AG04450 (cell line): ENCODE data around the gene DLGAP5. TPM values are rescaled to one million over a fixed set of nuclear protein-coding genes. Genes with fewer than 3 reads are reported as not detected.

Source experiments
- CTCF ChIA-PET: fragments of 300-600, 350-600 bp; formaldehyde crosslinking; extraction: SDS; loops from one replicate; lab custom pipeline; 2022; ENCODE audit warnings: antibody characterized with exemption, inconsistent platforms; lab: Charles Lee
- POLR2A ChIA-PET: fragments of 350-600 bp; formaldehyde crosslinking; extraction: SDS; loops from one replicate; lab custom pipeline; 2021; ENCODE audit warnings: antibody characterized with exemption, inconsistent platforms; lab: Yijun Ruan, JAX
- DNase-seq: peaks from one replicate; pipeline ENCODE4 v3.0.0-alpha.2; 2011; ENCODE audit warnings: low read depth, low spot score
- H3K27ac ChIP-seq: one replicate; pipeline ENCODE4 v1.5.1; 2012; ENCODE audit warnings: low read depth, low read length, control low read depth
- H3K27me3 ChIP-seq: one replicate; pipeline ENCODE4 v1.6.0; 2012; ENCODE audit warnings: low read length; ENCODE audit not compliant: control insufficient read depth, insufficient read depth
- H3K4me3 ChIP-seq: 2 replicates; pipeline ENCODE4 v1.5.1; 2011; ENCODE audit warnings: mild to moderate bottlenecking, low read depth, low read length, control low read depth
- H3K9me3 ChIP-seq: 2 replicates; pipeline ENCODE4 v1.5.1; 2012; ENCODE audit warnings: low read length; ENCODE audit not compliant: control insufficient read depth, insufficient read depth
- CTCF ChIP-seq: IDR thresholded peaks from 2 replicates; pipeline ENCODE4 v1.5.1; 2011; ENCODE audit warnings: low read depth, low read length, control low read depth, inconsistent platforms
- polyA plus RNA-seq: library from polyadenylated mRNA; depleted of rRNA; stranded (reverse); fragments of >200 nt; gene quantifications from 2 replicates; pipeline ENCODE4 v1.2.3, GENCODE V29; 2011

DLGAP5 gene
- polyA plus RNA-seq, 1 experiment, result 16.4 TPM

- no peak for TF ChIP-seq CTCF
These were observed 85.4 kb downstream of the DLGAP5 start for GRCh38 chr14:55105991-55106390.

GRCh38 chr14:55103971-55104954 is 87.1 kb downstream of the DLGAP5 start:
- Histone ChIP-seq H3K9me3 (peaks cover 9% of the 10 kb centered on the region), H3K4me3 (no peak overlapping the region), H3K27ac (peak overlapping the region; percentile 98), H3K27me3 (no peaks in the 10 kb centered on the region)
- no peak for DNase-seq
- TF ChIP-seq CTCF, result no peak
- POLR2A ChIA-PET, result interaction anchor here (1.0 to 1.9 kb wide), 5 partner anchors 9 to 33 kb away, joined by 3 to 15 read pairs (median 4); partner anchors contain the start of gene LGALS3
- CTCF ChIA-PET, result interaction anchor here (0.5 to 1.5 kb wide), 2 partner anchors 14 to 57 kb away, joined by 4 to 7 read pairs; no protein-coding TSS in a partner anchor

More at GRCh38 chr14:55105991-55106390, 85.4 kb downstream of the DLGAP5 start:
- POLR2A ChIA-PET, result no interaction called here
- CTCF ChIA-PET, result no interaction called here
- H3K27ac ChIP-seq, result no peak overlapping the region
- no peaks in the 10 kb centered on the region for H3K27me3 ChIP-seq
- H3K9me3 ChIP-seq, result peaks cover 9% of the 10 kb centered on the region
- no peak overlapping the region for H3K4me3 ChIP-seq
- DNase-seq, result no peak

- H3K4me3 ChIP-seq, result peak overlapping the region; percentile 22
These were observed 88.3 kb downstream of the DLGAP5 start for GRCh38 chr14:55103005-55103640.

GRCh38 chr14:55102141-55102621 is 89.2 kb downstream of the DLGAP5 start:
- Histone ChIP-seq H3K9me3 (peaks cover 9% of the 10 kb centered on the region), H3K27ac (peak overlapping the region; percentile 85), H3K4me3 (no peak overlapping the region), H3K27me3 (no peaks in the 10 kb centered on the region)
- ChIA-PET CTCF (interaction anchor here (0.6 to 1.5 kb wide), 3 partner anchors 12 to 59 kb away, joined by 4 to 11 read pairs (median 7); partner anchors contain the start of gene MAPK1IP1L), POLR2A (interaction anchor here (0.5 to 1.9 kb wide), 3 partner anchors 16 to 30 kb away, joined by 4 to 15 read pairs (median 4); partner anchors contain the start of gene LGALS3)
- TF ChIP-seq CTCF, result no peak
- DNase-seq, result peak; percentile 84

More at GRCh38 chr14:55103005-55103640, 88.3 kb downstream of the DLGAP5 start:
- H3K27ac ChIP-seq, result peak overlapping the region; percentile 98
- ChIA-PET CTCF (interaction anchor here (0.7 to 1.5 kb wide), 3 partner anchors 13 to 58 kb away, joined by 4 to 8 read pairs (median 7); partner anchors contain the start of gene MAPK1IP1L), POLR2A (interaction anchor here (0.5 to 1.9 kb wide), 8 partner anchors 8 to 262 kb away, joined by 3 to 15 read pairs (median 4); partner anchors contain the start of genes LGALS3 and MAPK1IP1L)
- DNase-seq, result peak; percentile 72
- H3K27me3 ChIP-seq, result no peaks in the 10 kb centered on the region
- H3K9me3 ChIP-seq, result peaks cover 9% of the 10 kb centered on the region
- no peak for TF ChIP-seq CTCF
